ENCODE measurements around the gene LRRC38. TPM values are rescaled to one million over a fixed set of nuclear protein-coding genes. Genes with fewer than 3 reads are reported as not detected.
"Not testable (repeated sequence)": the region's sequence is repeated elsewhere in the genome, so short reads cannot be mapped to it uniquely, and the experiment has no call there.

The LRRC38 gene
- total RNA-seq, result under 1 TPM; 0.46 to 0.51 TPM
- polyA plus RNA-seq (2013, experiment 1 of 2), result not detected
- polyA plus RNA-seq (2013, experiment 2 of 2), result not detected
- long read RNA-seq, experiment 1, partial matches to known transcripts, result 0 of 1 reads
- long read RNA-seq, experiment 1, other reads (novel, unspliced or antisense), result 0 of 1 reads
- long read RNA-seq, experiment 2, result 0 reads
- long read RNA-seq, experiment 3, partial matches to known transcripts, result 0 of 3 reads
- long read RNA-seq, experiment 3, other reads (novel, unspliced or antisense), result 0 of 3 reads
- long read RNA-seq, experiment 4, result 0 reads

- H3K27me3 ChIP-seq (ENCODE audit: control insufficient read depth, insufficient read depth, low read length, poor library complexity, severe bottlenecking), result peaks cover 98% of the 10 kb centered on the region
Measured at GRCh38 chr1:13513895-13514546, at the start of gene LRRC38. LRRC38 (minus strand) TSS chr1:13514003; CDS start chr1:13513593, 410 bp downstream.

GRCh38 chr1:13562981-13563380 lies 49.2 kb upstream of the LRRC38 start:
- H3K4me3 ChIP-seq (ENCODE audit: low read length); H3K27me3 ChIP-seq (ENCODE audit: control insufficient read depth, insufficient read depth, low read length, poor library complexity, severe bottlenecking); H3K36me3 Mint-ChIP-seq (ENCODE audit: low read depth); H3K9me3 ChIP-seq (ENCODE audit: control insufficient read depth, low read length); H3K27ac ChIP-seq (ENCODE audit: low read depth, low read length); H3K27ac Mint-ChIP-seq; H3K36me3 ChIP-seq (ENCODE audit: control insufficient read depth, insufficient read depth, low read length); H3K4me3 Mint-ChIP-seq; H3K9ac ChIP-seq (ENCODE audit: extremely low read depth, low read length, poor library complexity, severe bottlenecking); H3K4me1 ChIP-seq (ENCODE audit: control insufficient read depth, insufficient read depth, low read length); H3K9me3 Mint-ChIP-seq: not testable (repeated sequence)
- 88 to 93% methylated on average over 8 to 11 of the region's 11 CpGs for WGBS, 2 experiments (ENCODE audit: insufficient coverage in 1 of 2, insufficient read length in 1 of 2)
- peaks cover 15% of the 10 kb centered on the region for H3K4me1 Mint-ChIP-seq
- DNase-seq, result peak; percentile 20
- H3K27me3 Mint-ChIP-seq (ENCODE audit: insufficient read depth), result peaks cover 31% of the 10 kb centered on the region

More at GRCh38 chr1:13513895-13514546, at the start of gene LRRC38:
- Mint-ChIP-seq H3K4me3 (peak within 1 kb of the TSS; percentile 55), H3K27ac (no peak within 1 kb of the TSS), H3K4me1 (no peaks in the 10 kb centered on the region), H3K36me3 (ENCODE audit: low read depth) (no peaks in the 10 kb centered on the region), H3K27me3 (ENCODE audit: insufficient read depth) (peaks cover 97% of the 10 kb centered on the region), H3K9me3 (peaks cover under 1% of the 10 kb centered on the region)
- no peak within 1 kb of the TSS for H3K9ac ChIP-seq (ENCODE audit: extremely low read depth, low read length, poor library complexity, severe bottlenecking)
- no peak within 1 kb of the TSS for H3K27ac ChIP-seq (ENCODE audit: low read depth, low read length)
- DNase-seq, result peak; percentile 83
- peak within 1 kb of the TSS; percentile 65 for H3K4me3 ChIP-seq (ENCODE audit: low read length)
- TF ChIP-seq CTCF (conservative IDR thresholded peaks at IDR 0.05), result peak; percentile 62
- 8 to 13% methylated on average over 12 to 34 of the region's 34 CpGs for WGBS, 2 experiments (ENCODE audit: insufficient coverage in 1 of 2, insufficient read length in 1 of 2)
- H3K36me3 ChIP-seq (ENCODE audit: control insufficient read depth, insufficient read depth, low read length), result no peaks in the 10 kb centered on the region
- H3K9me3 ChIP-seq (ENCODE audit: control insufficient read depth, low read length), result peaks cover 4% of the 10 kb centered on the region
- no peaks in the 10 kb centered on the region for H3K4me1 ChIP-seq (ENCODE audit: control insufficient read depth, insufficient read depth, low read length)

- Histone ChIP-seq H3K36me3 (ENCODE audit: control insufficient read depth, insufficient read depth, low read length) (no peaks in the 10 kb centered on the region), H3K4me3 (ENCODE audit: low read length) (no peak overlapping the region), H3K9me3 (ENCODE audit: control insufficient read depth, low read length) (no peaks in the 10 kb centered on the region), H3K27ac (ENCODE audit: low read depth, low read length) (no peak overlapping the region), H3K27me3 (ENCODE audit: control insufficient read depth, insufficient read depth, low read length, poor library complexity, severe bottlenecking) (no peaks in the 10 kb centered on the region), H3K4me1 (ENCODE audit: control insufficient read depth, insufficient read depth, low read length) (no peaks in the 10 kb centered on the region), H3K9ac (ENCODE audit: extremely low read depth, low read length, poor library complexity, severe bottlenecking) (no peak overlapping the region)
- H3K36me3 Mint-ChIP-seq (ENCODE audit: low read depth), result no peaks in the 10 kb centered on the region
- H3K9me3 Mint-ChIP-seq, result no peaks in the 10 kb centered on the region
- peaks cover 31% of the 10 kb centered on the region for H3K27me3 Mint-ChIP-seq (ENCODE audit: insufficient read depth)
- no peak overlapping the region for H3K27ac Mint-ChIP-seq
- peaks cover 15% of the 10 kb centered on the region for H3K4me1 Mint-ChIP-seq
- TF ChIP-seq CTCF (conservative IDR thresholded peaks at IDR 0.05), result no peak
- 92 to 93% methylated on average over 2 to 6 of the region's 6 CpGs for WGBS, 2 experiments (ENCODE audit: insufficient coverage in 1 of 2, insufficient read length in 1 of 2)
- DNase-seq, result peak; percentile 27
- no peak overlapping the region for H3K4me3 Mint-ChIP-seq
Measured at GRCh38 chr1:13560541-13560940, 46.7 kb upstream of the LRRC38 start.
